Thyroid gland (tissue), 4 donors: ENCODE results near the gene KCNJ5. TPM values are rescaled to one million over a fixed set of nuclear protein-coding genes. Genes with fewer than 3 reads are reported as not detected.
A peak's percentile ranks its signal among the peaks of the same experiment; 100 is the strongest.

Experiments used
- DNase-seq, 2 donors: peaks; one replicate each; pipeline ENCODE4 v3.0.0-alpha.2; 2019
- H3K27ac ChIP-seq, 3 donors: fragments of 200-600 bp; sonication (generic); 1 replicate in 2 of 3; 2 replicates in 1 of 3; pipeline ENCODE4 v1.5.1; 2016 to 2019; ENCODE audit warnings: mild to moderate bottlenecking in 1 of 3, moderate library complexity in 1 of 3
- H3K27me3 ChIP-seq: fragments of 200-600 bp; sonication (generic); one replicate; pipeline ENCODE4 v1.5.1; 2019
- H3K36me3 ChIP-seq, 2 donors: fragments of 200-600 bp; sonication (generic); one replicate each; pipeline ENCODE4 v1.5.1; 2016 to 2019
- H3K4me1 ChIP-seq, 2 donors: fragments of 200-600 bp; sonication (generic); one replicate each; pipeline ENCODE4 v1.5.1; 2017 to 2019
- H3K4me3 ChIP-seq, 3 donors: fragments of 200-600 bp; sonication (generic); replicated peaks in 1 of 3; 1 replicate in 2 of 3; 2 replicates in 1 of 3; pipeline ENCODE4 v1.5.1; 2016; ENCODE audit warnings: mild to moderate bottlenecking in 1 of 3
- H3K9me3 ChIP-seq: fragments of 200-600 bp; sonication (generic); one replicate; pipeline ENCODE4 v1.5.1; 2017
- CTCF ChIP-seq, 6 experiments: fragments of 200-600 bp in 3 of 6; fragments of 450-650 bp in 3 of 6; sonication (generic) in 3 of 6; IDR thresholded peaks; one replicate each; pipeline ENCODE4 v1.5.1; 2016 to 2019; ENCODE audit warnings: antibody characterized with exemption in 6 of 6, mild to moderate bottlenecking in 2 of 6, inconsistent platforms in 1 of 6, moderate library complexity in 1 of 6
- POLR2A ChIP-seq, 2 donors: fragments of 450-650 bp; IDR thresholded peaks; one replicate each; pipeline ENCODE4 v1.6.1; 2017; ENCODE audit warnings: antibody characterized with exemption in 2 of 2, mild to moderate bottlenecking in 2 of 2, moderate library complexity in 1 of 2
- WGBS, 2 donors: methylation state at CpG; one replicate each; pipeline ENCODE4 v1.1.5; 2017; 5-methylcytosine and 5-hydroxymethylcytosine counted together
- intact Hi-C: fragments of 100-400 bp; cut with DNase I; formaldehyde crosslinking; loops from one replicate; pipeline ENCODE4 v1.15.1; 2023
- total RNA-seq, 4 donors: library from RNA; depleted of rRNA; stranded (reverse); fragments of >200 nt; gene quantifications; one replicate each; pipeline ENCODE4 v1.2.3, GENCODE V29; 2016

KCNJ5 gene
- total RNA-seq, 4 donors from 2014 or later = 0.40 to 2.7 (median 1.2) TPM

- TF ChIP-seq POLR2A (IDR thresholded peaks at IDR 0.05) = no peak
- TF ChIP-seq CTCF (IDR thresholded peaks at IDR 0.05) = no peak
- no peak for DNase-seq
These were observed 50.0 kb downstream of the KCNJ5 start for GRCh38 chr11:128941110-128941509.

GRCh38 chr11:128941573-128942271, 50.6 kb downstream of the KCNJ5 start:
- DNase-seq = no peak
- Histone ChIP-seq H3K27ac (no peak overlapping the region), H3K36me3 (no peaks in the 10 kb centered on the region), H3K27me3 (no peaks in the 10 kb centered on the region), H3K4me3 (no peak overlapping the region), H3K9me3 (no peaks in the 10 kb centered on the region), H3K4me1 (peaks cover 0 to 7% of the 10 kb centered on the region in 2 donors)
- WGBS, 2 donors = 92 to 97% methylated on average over 8 to 11 of the region's 14 CpGs
- TF ChIP-seq POLR2A (IDR thresholded peaks at IDR 0.05) (no peak), CTCF (IDR thresholded peaks at IDR 0.05) (no peak)
- intact Hi-C loops = no loop called here

More at GRCh38 chr11:128941110-128941509, 50.0 kb downstream of the KCNJ5 start:
- Histone ChIP-seq H3K27ac (no peak overlapping the region), H3K9me3 (no peaks in the 10 kb centered on the region), H3K27me3 (no peaks in the 10 kb centered on the region), H3K4me3 (no peak overlapping the region), H3K36me3 (no peaks in the 10 kb centered on the region), H3K4me1 (peaks cover 0 to 8% of the 10 kb centered on the region in 2 donors)
- intact Hi-C loops = no loop called here
- 80 to 82% methylated on average over 8 of the region's 8 CpGs for WGBS, 2 donors

DNA sequence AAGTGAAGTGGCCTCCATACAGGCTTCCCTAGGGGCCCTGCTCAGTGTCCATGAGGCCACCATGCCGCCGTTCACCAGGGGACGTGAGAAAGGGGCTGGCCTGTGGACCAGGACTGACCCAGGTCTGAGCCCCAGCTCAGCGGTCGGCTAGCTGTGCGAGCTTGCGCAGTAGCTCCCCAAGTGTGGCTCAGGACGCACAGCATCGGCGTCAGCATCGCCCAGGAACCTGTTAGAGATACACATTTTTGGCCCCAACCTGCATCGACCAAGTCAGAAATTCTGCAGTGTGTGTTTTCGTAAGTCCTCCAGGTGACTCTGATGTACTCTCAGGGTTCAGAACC, 51.1 kb downstream of the KCNJ5 start:
- Histone ChIP-seq H3K9me3 (no peaks in the 10 kb centered on the region), H3K36me3 (no peaks in the 10 kb centered on the region), H3K4me3 (no peak overlapping the region), H3K27ac (no peak overlapping the region), H3K4me1 (peaks cover 0 to 5% of the 10 kb centered on the region in 2 donors), H3K27me3 (no peaks in the 10 kb centered on the region)
- DNase-seq = no peak
- WGBS, 2 donors = 94 to 97% methylated on average over 13 of the region's 13 CpGs
- TF ChIP-seq POLR2A (IDR thresholded peaks at IDR 0.05) = no peak
- TF ChIP-seq CTCF (IDR thresholded peaks at IDR 0.05) = no peak
- intact Hi-C loops = no loop called here

DNA sequence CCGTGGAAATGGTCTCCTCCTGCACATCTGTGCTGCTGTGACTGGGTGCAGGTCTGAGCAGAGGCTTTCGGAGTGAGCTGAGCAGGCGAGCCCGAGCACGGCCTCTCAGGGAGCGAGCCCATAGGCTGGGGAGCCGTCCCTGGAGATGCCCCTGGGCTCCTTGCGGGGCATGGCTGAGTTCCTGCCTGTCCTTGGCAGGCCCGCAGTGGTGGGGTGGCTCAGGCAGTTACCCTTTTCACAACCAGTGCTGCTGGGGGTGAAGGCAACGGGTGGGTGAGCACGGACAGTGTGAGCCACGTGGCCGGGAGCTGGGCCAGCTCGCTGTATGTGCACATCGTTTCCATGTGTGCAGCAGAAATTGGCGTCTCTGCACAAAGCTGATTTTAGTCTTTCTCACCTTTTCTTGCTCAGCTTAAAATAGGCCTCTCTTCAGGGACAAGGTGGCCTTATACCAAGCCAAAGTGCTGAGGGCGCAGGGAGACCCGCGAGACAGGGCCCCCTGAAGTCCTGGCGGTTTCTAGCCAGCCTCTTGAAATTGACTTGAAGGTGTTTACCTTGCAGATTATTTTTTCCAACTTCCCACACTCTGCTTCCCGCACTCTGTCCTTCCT, 51.8 kb downstream of the KCNJ5 start, which contains the start of gene TP53AIP1:
TSS of gene TP53AIP1 (minus strand) at position 55 of the 611 bp plus-strand sequence. CDS start 5,053 bp downstream, outside the sequence.
- no peak within 1 kb of the TSS for H3K27ac ChIP-seq
- TF ChIP-seq CTCF (IDR thresholded peaks at IDR 0.05) = no peak
- no peak for TF ChIP-seq POLR2A (IDR thresholded peaks at IDR 0.05)
- no peaks in the 10 kb centered on the region for H3K9me3 ChIP-seq
- DNase-seq = peak in 1 of 2 donors; percentile 24
- no peaks in the 10 kb centered on the region for H3K27me3 ChIP-seq
- intact Hi-C loops = no loop called here
- H3K36me3 ChIP-seq = no peaks in the 10 kb centered on the region
- peaks cover 0 to 5% of the 10 kb centered on the region in 2 donors for H3K4me1 ChIP-seq
- WGBS, 2 donors = 52 to 56% methylated on average over 12 to 20 of the region's 21 CpGs
- H3K4me3 ChIP-seq = no peak within 1 kb of the TSS

DNA sequence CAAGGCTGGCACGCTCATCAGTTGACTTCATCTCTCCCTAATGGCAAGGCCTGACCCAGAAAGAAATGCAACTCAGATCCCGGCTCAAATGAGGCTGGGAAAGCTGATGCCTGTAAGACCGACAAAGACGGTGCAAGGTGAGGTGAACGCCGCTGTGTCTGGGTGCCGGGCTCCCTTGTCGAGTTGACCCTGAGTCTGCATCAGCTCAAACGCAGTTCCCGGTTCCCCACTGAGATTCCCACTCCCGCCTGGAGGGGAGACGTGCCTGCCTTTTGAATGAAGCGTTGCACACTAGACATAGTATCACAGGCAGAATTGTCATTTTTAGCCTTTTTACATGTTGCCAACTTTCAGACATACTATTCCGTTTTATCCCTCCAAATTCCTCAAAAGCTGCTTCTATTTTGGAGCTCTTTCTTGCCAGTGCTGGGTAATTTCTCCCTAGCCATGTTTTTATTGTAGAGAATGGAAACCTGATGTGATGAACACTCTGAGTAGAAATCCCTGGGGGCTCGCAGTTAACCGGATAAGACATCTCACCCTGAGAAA, 52.3 kb downstream of the KCNJ5 start:
- no peak for DNase-seq
- Histone ChIP-seq H3K4me3 (no peak overlapping the region), H3K27me3 (no peaks in the 10 kb centered on the region), H3K4me1 (peaks cover 0 to 5% of the 10 kb centered on the region in 2 donors), H3K36me3 (no peaks in the 10 kb centered on the region), H3K9me3 (no peaks in the 10 kb centered on the region), H3K27ac (no peak overlapping the region)
- WGBS, 2 donors = 78 to 84% methylated on average over 16 of the region's 16 CpGs
- TF ChIP-seq CTCF (IDR thresholded peaks at IDR 0.05) (no peak), POLR2A (IDR thresholded peaks at IDR 0.05) (no peak)
- intact Hi-C loops = no loop called here
